ENCODE measurements around the gene TMED6.

Gene TMED6

GRCh38 chr16:69351309-69352027 lies at the start of gene TMED6:
TSS of gene TMED6 (minus strand) at chr16:69351786. CDS start at chr16:69351753, 33 bp downstream.
- DNase-seq (ENCODE audit: low read depth, low spot score): no peak

- DNase-seq (ENCODE audit: low read depth, low spot score): no peak
These were observed 47.8 kb upstream of the TMED6 start for GRCh38 chr16:69399361-69399760.

GRCh38 chr16:69397821-69398521 lies 46.4 kb upstream of the TMED6 start:
- DNase-seq (ENCODE audit: low read depth, low spot score): peak; percentile 84

GRCh38 chr16:69396187-69397061 lies 44.8 kb upstream of the TMED6 start:
- peak; percentile 93 for DNase-seq (ENCODE audit: low read depth, low spot score)

GRCh38 chr16:69395859-69396186 lies 44.2 kb upstream of the TMED6 start:
- no peak for DNase-seq (ENCODE audit: low read depth, low spot score)

- no peak for DNase-seq (ENCODE audit: low read depth, low spot score)
These were observed 42.6 kb upstream of the TMED6 start for GRCh38 chr16:69393898-69394849.

- peak; percentile 46 for DNase-seq (ENCODE audit: low read depth, low spot score)
These were observed 35.0 kb upstream of the TMED6 start for GRCh38 chr16:69386596-69386995.

GRCh38 chr16:69384974-69385373 lies 33.4 kb upstream of the TMED6 start:
- DNase-seq (ENCODE audit: low read depth, low spot score): no peak

- no peak for DNase-seq (ENCODE audit: low read depth, low spot score)
These were observed 30.8 kb upstream of the TMED6 start for GRCh38 chr16:69382421-69382820.

GRCh38 chr16:69381231-69381630 lies 29.6 kb upstream of the TMED6 start:
- no peak for DNase-seq (ENCODE audit: low read depth, low spot score)

- no peak for DNase-seq (ENCODE audit: low read depth, low spot score)
These were observed 27.2 kb upstream of the TMED6 start for GRCh38 chr16:69378760-69379159.

- DNase-seq (ENCODE audit: low read depth, low spot score): no peak
These were observed 26.4 kb upstream of the TMED6 start for GRCh38 chr16:69378036-69378435.

- DNase-seq (ENCODE audit: low read depth, low spot score): no peak
These were observed 24.9 kb upstream of the TMED6 start for GRCh38 chr16:69376393-69377059.

- no peak for DNase-seq (ENCODE audit: low read depth, low spot score)
These were observed 21.4 kb upstream of the TMED6 start for GRCh38 chr16:69373019-69373418.

- no peak for DNase-seq (ENCODE audit: low read depth, low spot score)
These were observed 20.0 kb upstream of the TMED6 start for GRCh38 chr16:69371564-69371963.

- no peak for DNase-seq (ENCODE audit: low read depth, low spot score)
These were observed 17.3 kb upstream of the TMED6 start for GRCh38 chr16:69368866-69369265.

GRCh38 chr16:69367980-69368379 lies 16.4 kb upstream of the TMED6 start:
- DNase-seq (ENCODE audit: low read depth, low spot score): no peak

- DNase-seq (ENCODE audit: low read depth, low spot score): no peak
These were observed 14.8 kb upstream of the TMED6 start for GRCh38 chr16:69366431-69366830.

GRCh38 chr16:69365901-69366300 lies 14.3 kb upstream of the TMED6 start:
- no peak for DNase-seq (ENCODE audit: low read depth, low spot score)

GRCh38 chr16:69364088-69364487 lies 12.5 kb upstream of the TMED6 start:
- DNase-seq (ENCODE audit: low read depth, low spot score): no peak

- no peak for DNase-seq (ENCODE audit: low read depth, low spot score)
These were observed 11.7 kb upstream of the TMED6 start for GRCh38 chr16:69363281-69363717.

Measured in astrocyte of the hippocampus (primary cell).